Spleen (tissue), 11 donors: Measurements from ENCODE around the gene SLC39A10. TPM values are rescaled to one million over a fixed set of nuclear protein-coding genes. Genes with fewer than 3 reads are reported as not detected.
A peak's percentile ranks its signal among the peaks of the same experiment; 100 is the strongest.

ENCODE experiments used
- DNase-seq: peaks from one replicate; pipeline ENCODE4 v3.0.0-alpha.2; 2020
- H3K27ac ChIP-seq, 8 donors: fragments of 200-600 bp; sonication (generic) in 7 of 8; 1 replicate in 4 of 8; 2 replicates in 4 of 8; pipeline versions ENCODE4 v1.5.0 to v1.8.0; 2016 to 2021; ENCODE audit warnings: inconsistent platforms in 4 of 8, mild to moderate bottlenecking in 4 of 8, moderate library complexity in 1 of 8
- H3K27me3 ChIP-seq, 7 donors: fragments of 200-600 bp; sonication (generic) in 6 of 7; replicated peaks in 1 of 7; 1 replicate in 4 of 7; 2 replicates in 3 of 7; pipeline versions ENCODE4 v1.5.0 to v1.8.0; 2016 to 2021; ENCODE audit warnings: inconsistent platforms in 3 of 7, mild to moderate bottlenecking in 1 of 7
- H3K36me3 ChIP-seq, 6 donors: fragments of 200-600 bp; sonication (generic) in 5 of 6; 1 replicate in 4 of 6; 2 replicates in 2 of 6; pipeline versions ENCODE4 v1.5.0 to v1.8.0; 2016 to 2021; ENCODE audit warnings: inconsistent platforms in 2 of 6
- H3K4me1 ChIP-seq, 6 donors: fragments of 200-600 bp; sonication (generic) in 5 of 6; 1 replicate in 3 of 6; 2 replicates in 3 of 6; pipeline versions ENCODE4 v1.5.0 to v1.8.0; 2016 to 2021; ENCODE audit warnings: inconsistent platforms in 3 of 6
- H3K4me3 ChIP-seq, 8 donors: fragments of 200-600 bp; sonication (generic) in 7 of 8; 1 replicate in 4 of 8; 2 replicates in 4 of 8; pipeline versions ENCODE4 v1.5.0 to v1.8.0; 2016 to 2021; ENCODE audit warnings: inconsistent platforms in 4 of 8, mild to moderate bottlenecking in 4 of 8, moderate library complexity in 2 of 8
- H3K9me3 ChIP-seq, 8 donors: fragments of 200-600 bp; sonication (generic) in 7 of 8; 1 replicate in 4 of 8; 2 replicates in 4 of 8; pipeline versions ENCODE4 v1.5.0 to v1.8.0; 2016 to 2021; ENCODE audit warnings: inconsistent platforms in 4 of 8
- CTCF ChIP-seq, 11 experiments: fragments of 200-600 bp in 7 of 11; fragments of 450-650 bp in 4 of 11; sonication (generic) in 4 of 11; IDR thresholded peaks in 8 of 11; conservative IDR thresholded peaks in 3 of 11; 1 replicate in 7 of 11; 2 replicates in 4 of 11; pipeline versions ENCODE4 v1.4.0 to v1.8.0; 2016 to 2021; ENCODE audit warnings: antibody characterized with exemption in 11 of 11, inconsistent platforms in 4 of 11, mild to moderate bottlenecking in 1 of 11
- POLR2A ChIP-seq, 3 donors: fragments of 450-650 bp; IDR thresholded peaks; one replicate each; pipeline ENCODE4 v1.5.1; 2017; ENCODE audit warnings: antibody characterized with exemption in 3 of 3, mild to moderate bottlenecking in 1 of 3
- POLR2AphosphoS5 ChIP-seq, 3 donors: sonication (generic); formaldehyde crosslinking; IDR thresholded peaks; one replicate each; pipeline ENCODE4 v1.5.1; 2017; ENCODE audit warnings: antibody characterized with exemption in 3 of 3
- WGBS, 5 donors: extraction: QIAGEN DNeasy Blood & Tissue Kit in 3 of 5; methylation state at CpG; one replicate each; pipeline versions ENCODE4 v1.1.5 to v1.1.7; 2013 to 2018; 5-methylcytosine and 5-hydroxymethylcytosine counted together
- intact Hi-C: fragments of 100-400 bp; cut with DNase I; formaldehyde crosslinking; loops from one replicate; pipeline ENCODE4 v1.15.0; 2023; ENCODE audit warnings: low total_unique reads
- polyA plus RNA-seq, 3 donors: library from polyadenylated mRNA; stranded (reverse); fragments of 200-250 nt; gene quantifications; one replicate each; pipeline ENCODE4 v1.2.1, GENCODE V29; 2013
- total RNA-seq, 7 donors: library from RNA; depleted of rRNA in 3 of 7; stranded (reverse); fragments of >200 nt in 3 of 7; fragmentation: NEBNext Ultra II Directional in 4 of 7; extraction: Animal tissue kit (Norgen Biotek cat#: 25700) in 4 of 7; gene quantifications; one replicate each; pipeline versions ENCODE4 v1.1.0 to v1.2.1, GENCODE V29; 2016 to 2021
- donor health status: healthy with polysubstance abuse.
- donor health status: DM: no; HTN: no; CAD: no; lungs with moderate emphysema.
- donor health status: DM: no; HTN: no; CAD: no.
- donor health status: Bipolar disorder and iron deficiency.
- donor health status: healthy.
- donor health status: DM: no; HTN: no; CAD: no.
- donor health status: DM: yes; HTN: yes; CAD: no.

Gene SLC39A10
- total and polyA plus RNA-seq, 10 donors = 7.9 to 78.1 (median 51.6) TPM

- H3K4me3 ChIP-seq = peak overlapping the region; percentile 56 to 91 (median 74)
- H3K9me3 ChIP-seq = no peaks in the 10 kb centered on the region
- TF ChIP-seq CTCF (IDR thresholded peaks at IDR 0.05 in 8 of 11, conservative IDR thresholded peaks at IDR 0.05 in 3 of 11) (no peak), POLR2A (IDR thresholded peaks at IDR 0.05) (peak in 1 of 3 donors; percentile 24), POLR2AphosphoS5 (IDR thresholded peaks at IDR 0.05) (no peak)
- H3K36me3 ChIP-seq = no peaks in the 10 kb centered on the region
- DNase-seq = no peak
- 12 to 21% (median 19%) methylated on average over 5 of the region's 5 CpGs for WGBS, 5 donors
- peaks cover 23 to 73% (median 59%) of the 10 kb centered on the region in 6 donors for H3K4me1 ChIP-seq
- H3K27ac ChIP-seq = peak overlapping the region; percentile 99 to 100 (median 100)
- intact Hi-C loops = loop anchor here (10.0 kb wide), 1 partner anchor 154 kb away; no protein-coding TSS in a partner anchor
- no peaks in the 10 kb centered on the region for H3K27me3 ChIP-seq
Observed at GRCh38 chr2:195659114-195659513, 2.1 kb downstream of the SLC39A10 start.

- TF ChIP-seq CTCF (IDR thresholded peaks at IDR 0.05 in 8 of 11, conservative IDR thresholded peaks at IDR 0.05 in 3 of 11) (peak; percentile 61 to 82 (median 73)), POLR2AphosphoS5 (IDR thresholded peaks at IDR 0.05) (no peak)
- Histone ChIP-seq H3K4me3 (peak overlapping the region; percentile 1 to 91 (median 74)), H3K27me3 (no peaks in the 10 kb centered on the region), H3K36me3 (no peaks in the 10 kb centered on the region), H3K4me1 (peaks cover 26 to 81% (median 63%) of the 10 kb centered on the region in 6 donors), H3K27ac (peak overlapping the region; percentile 44 to 100 (median 100)), H3K9me3 (no peaks in the 10 kb centered on the region)
- DNase-seq = no peak
- WGBS, 5 donors = 29 to 35% (median 31%) methylated on average over 6 of the region's 6 CpGs
- intact Hi-C loops = loop anchor here (10.0 kb wide), 2 partner anchors 155 to 405 kb away; partner anchors contain the start of gene DNAH7
Observed at GRCh38 chr2:195659982-195660890, 3.2 kb downstream of the SLC39A10 start.

GRCh38 chr2:195662138-195662537 is 5.1 kb downstream of the SLC39A10 start:
- H3K4me1 ChIP-seq = peaks cover 34 to 91% (median 72%) of the 10 kb centered on the region in 6 donors
- H3K27ac ChIP-seq = peak overlapping the region in 2 of 8 donors; percentile 1 to 15
- H3K4me3 ChIP-seq = no peak overlapping the region
- intact Hi-C loops = loop anchor here (10.0 kb wide), 1 partner anchor 403 kb away; the partner anchor contains the start of gene DNAH7
- H3K27me3 ChIP-seq = no peaks in the 10 kb centered on the region
- TF ChIP-seq POLR2AphosphoS5 (IDR thresholded peaks at IDR 0.05) = peak in 1 of 3 donors; percentile 32
- TF ChIP-seq POLR2A (IDR thresholded peaks at IDR 0.05) = no peak
- no peak for DNase-seq
- WGBS, 5 donors = 33 to 41% (median 38%) methylated on average over 3 of the region's 3 CpGs
- no peaks in the 10 kb centered on the region for H3K9me3 ChIP-seq
- H3K36me3 ChIP-seq = no peaks in the 10 kb centered on the region

- no peak for TF ChIP-seq POLR2A (IDR thresholded peaks at IDR 0.05)
- no peak for TF ChIP-seq POLR2AphosphoS5 (IDR thresholded peaks at IDR 0.05)
- no peak for TF ChIP-seq CTCF (IDR thresholded peaks at IDR 0.05 in 8 of 11, conservative IDR thresholded peaks at IDR 0.05 in 3 of 11)
- Histone ChIP-seq H3K4me1 (peaks cover 34 to 94% (median 75%) of the 10 kb centered on the region in 6 donors), H3K4me3 (no peak overlapping the region), H3K9me3 (no peaks in the 10 kb centered on the region), H3K27ac (peak overlapping the region in 2 of 8 donors; percentile 1 to 15), H3K27me3 (no peaks in the 10 kb centered on the region), H3K36me3 (no peaks in the 10 kb centered on the region)
- DNase-seq = no peak
- intact Hi-C loops = loop anchor here (10.0 kb wide), 1 partner anchor 402 kb away; the partner anchor contains the start of gene DNAH7
- 59 to 68% (median 65%) methylated on average over 3 of the region's 3 CpGs for WGBS, 5 donors
Observed at GRCh38 chr2:195663007-195663406, 6.0 kb downstream of the SLC39A10 start.
